ENCODE data around the gene KCNH6.

The KCNH6 gene

GRCh38 chr17:63531022-63531965 is 8.1 kb downstream of the KCNH6 start:
- peaks cover 5% of the 10 kb centered on the region; the same call in 1 of the 2 replicates for H4K20me1 ChIP-seq
- 0 out of 2 replicates have a peak, but pooled peaks cover 6% of the 10 kb centered on the region for H3K4me1 ChIP-seq
- no peak overlapping the region for H3K4me3 ChIP-seq
- H3K9me3 ChIP-seq, result no peaks in the 10 kb centered on the region
- H3K9ac ChIP-seq, result no peak overlapping the region
- no peak overlapping the region for H3K27ac ChIP-seq
- no peak for TF ChIP-seq Cebpa-rat (IDR thresholded peaks at IDR 0.05)
- H3K36me3 ChIP-seq, result no peaks in the 10 kb centered on the region
- no peaks in the 10 kb centered on the region for H3K27me3 ChIP-seq
- no peak overlapping the region for H3K4me2 ChIP-seq

- Histone ChIP-seq H3K27me3 (peaks cover 10% of the 10 kb centered on the region), H3K36me3 (no peaks in the 10 kb centered on the region), H3K4me3 (no peak overlapping the region), H3K27ac (no peak overlapping the region), H4K20me1 (no peaks in the 10 kb centered on the region), H3K4me2 (no peak overlapping the region), H3K9me3 (no peaks in the 10 kb centered on the region), H3K9ac (no peak overlapping the region), H3K4me1 (0 out of 2 replicates have a peak, but pooled peaks cover 6% of the 10 kb centered on the region)
- no peak for TF ChIP-seq Cebpa-rat (IDR thresholded peaks at IDR 0.05)
Observed at GRCh38 chr17:63533433-63534077, 10.4 kb downstream of the KCNH6 start.

DNA sequence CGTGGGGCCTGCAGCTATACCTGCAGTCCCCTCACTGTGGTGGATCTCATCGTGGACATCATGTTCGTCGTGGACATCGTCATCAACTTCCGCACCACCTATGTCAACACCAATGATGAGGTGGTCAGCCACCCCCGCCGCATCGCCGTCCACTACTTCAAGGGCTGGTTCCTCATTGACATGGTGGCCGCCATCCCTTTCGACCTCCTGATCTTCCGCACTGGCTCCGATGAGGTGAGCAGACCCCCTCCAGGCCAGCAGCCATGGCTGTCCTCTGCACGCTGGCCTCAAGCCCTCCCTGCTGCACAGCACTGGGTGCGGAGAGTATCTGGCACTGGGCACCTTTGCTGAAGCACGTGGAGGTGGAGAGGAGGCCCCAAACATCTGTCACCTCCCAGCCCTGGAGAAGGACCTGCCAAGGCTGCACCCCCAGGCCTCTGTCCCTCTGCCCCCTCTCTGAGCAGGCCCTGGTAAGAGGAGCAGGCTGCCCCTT is 11.0 kb downstream of the KCNH6 start:
- Histone ChIP-seq H3K27me3 (peaks cover 16% of the 10 kb centered on the region), H4K20me1 (no peaks in the 10 kb centered on the region), H3K4me1 (0 out of 2 replicates have a peak, but pooled peaks cover 6% of the 10 kb centered on the region), H3K4me2 (no peak overlapping the region), H3K27ac (no peak overlapping the region), H3K4me3 (no peak overlapping the region), H3K9me3 (no peaks in the 10 kb centered on the region), H3K36me3 (no peaks in the 10 kb centered on the region), H3K9ac (no peak overlapping the region)
- no peak for TF ChIP-seq Cebpa-rat (IDR thresholded peaks at IDR 0.05)

GRCh38 chr17:63534816-63535455 is 11.8 kb downstream of the KCNH6 start:
- TF ChIP-seq Cebpa-rat (IDR thresholded peaks at IDR 0.05), result no peak
- H3K36me3 ChIP-seq, result no peaks in the 10 kb centered on the region
- H4K20me1 ChIP-seq, result no peaks in the 10 kb centered on the region
- H3K27me3 ChIP-seq, result peaks cover 21% of the 10 kb centered on the region
- no peak overlapping the region for H3K4me2 ChIP-seq
- 0 out of 2 replicates have a peak, but pooled peaks cover 6% of the 10 kb centered on the region for H3K4me1 ChIP-seq
- H3K9ac ChIP-seq, result no peak overlapping the region
- H3K27ac ChIP-seq, result no peak overlapping the region
- no peak overlapping the region for H3K4me3 ChIP-seq
- H3K9me3 ChIP-seq, result no peaks in the 10 kb centered on the region

DNA sequence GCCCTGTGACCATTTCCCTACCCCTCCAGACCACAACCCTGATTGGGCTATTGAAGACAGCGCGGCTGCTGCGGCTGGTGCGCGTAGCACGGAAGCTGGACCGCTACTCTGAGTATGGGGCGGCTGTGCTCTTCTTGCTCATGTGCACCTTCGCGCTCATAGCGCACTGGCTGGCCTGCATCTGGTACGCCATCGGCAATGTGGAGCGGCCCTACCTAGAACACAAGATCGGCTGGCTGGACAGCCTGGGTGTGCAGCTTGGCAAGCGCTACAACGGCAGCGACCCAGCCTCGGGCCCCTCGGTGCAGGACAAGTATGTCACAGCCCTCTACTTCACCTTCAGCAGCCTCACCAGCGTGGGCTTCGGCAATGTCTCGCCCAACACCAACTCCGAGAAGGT is 12.5 kb downstream of the KCNH6 start:
- H3K27me3 ChIP-seq, result peaks cover 21% of the 10 kb centered on the region
- no peak for TF ChIP-seq Cebpa-rat (IDR thresholded peaks at IDR 0.05)
- H4K20me1 ChIP-seq, result no peaks in the 10 kb centered on the region
- no peak overlapping the region for H3K27ac ChIP-seq
- no peaks in the 10 kb centered on the region for H3K9me3 ChIP-seq
- H3K4me1 ChIP-seq, result peaks cover 8% of the 10 kb centered on the region
- H3K36me3 ChIP-seq, result no peaks in the 10 kb centered on the region
- H3K9ac ChIP-seq, result no peak overlapping the region
- H3K4me3 ChIP-seq, result no peak overlapping the region
- H3K4me2 ChIP-seq, result no peak overlapping the region

DNA sequence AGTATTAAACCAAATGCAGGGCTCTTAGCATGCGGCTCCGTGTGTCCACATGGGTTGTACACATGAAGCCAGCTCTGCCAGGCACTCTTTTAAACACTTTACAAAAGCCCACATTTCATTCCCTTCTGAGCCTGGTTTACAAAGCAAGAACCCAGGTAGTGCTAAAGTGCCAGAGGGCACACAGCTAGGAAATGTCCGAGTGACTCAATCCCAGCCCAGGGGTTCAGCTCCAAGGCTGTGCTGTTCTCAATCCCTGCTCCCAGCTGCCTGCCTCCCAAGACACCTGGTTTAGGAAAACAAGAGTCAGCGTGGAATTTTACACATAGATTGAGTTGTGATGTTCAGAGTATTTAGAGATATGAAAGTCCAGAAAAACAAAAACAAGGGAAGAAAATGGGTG is 13.8 kb downstream of the KCNH6 start:
- Histone ChIP-seq H3K9ac (no peak overlapping the region), H3K27ac (no peak overlapping the region), H4K20me1 (no peaks in the 10 kb centered on the region), H3K27me3 (peaks cover 21% of the 10 kb centered on the region), H3K4me2 (no peak overlapping the region), H3K4me1 (peaks cover 16% of the 10 kb centered on the region), H3K9me3 (no peaks in the 10 kb centered on the region), H3K4me3 (no peak overlapping the region), H3K36me3 (no peaks in the 10 kb centered on the region)
- no peak for TF ChIP-seq Cebpa-rat (IDR thresholded peaks at IDR 0.05)

- no peaks in the 10 kb centered on the region for H4K20me1 ChIP-seq
- no peak for TF ChIP-seq Cebpa-rat (IDR thresholded peaks at IDR 0.05)
Observed at GRCh38 chr17:63537991-63538692, 15.0 kb downstream of the KCNH6 start.

GRCh38 chr17:63538693-63539595 is 15.8 kb downstream of the KCNH6 start:
- no peak overlapping the region for H3K4me2 ChIP-seq
- no peaks in the 10 kb centered on the region for H3K9me3 ChIP-seq
- H3K27ac ChIP-seq, result no peak overlapping the region
- no peaks in the 10 kb centered on the region for H3K36me3 ChIP-seq
- TF ChIP-seq Cebpa-rat (IDR thresholded peaks at IDR 0.05), result no peak
- no peaks in the 10 kb centered on the region for H4K20me1 ChIP-seq
- H3K4me3 ChIP-seq, result no peak overlapping the region
- H3K4me1 ChIP-seq, result peaks cover 26% of the 10 kb centered on the region
- peaks cover 21% of the 10 kb centered on the region for H3K27me3 ChIP-seq
- no peak overlapping the region for H3K9ac ChIP-seq

More at GRCh38 chr17:63537991-63538692, 15.0 kb downstream of the KCNH6 start:
- H3K36me3 ChIP-seq, result no peaks in the 10 kb centered on the region
- H3K4me1 ChIP-seq, result peaks cover 18% of the 10 kb centered on the region
- no peak overlapping the region for H3K27ac ChIP-seq
- H3K27me3 ChIP-seq, result peaks cover 21% of the 10 kb centered on the region
- no peak overlapping the region for H3K4me3 ChIP-seq
- H3K9ac ChIP-seq, result no peak overlapping the region
- no peaks in the 10 kb centered on the region for H3K9me3 ChIP-seq
- no peak overlapping the region for H3K4me2 ChIP-seq
